NCI-H2196 treated with DMSO at 0.1 percent for 48 hours (cell line): ENCODE measurements around the gene SPSB2.
"Not testable (repeated sequence)": the region's sequence is repeated elsewhere in the genome, so short reads cannot be mapped to it uniquely, and the experiment has no call there.

Source experiments
- DNase-seq: peaks from one replicate; lab custom pipeline; 2025; ENCODE audit not compliant: unreplicated experiment; lab: John Stamatoyannopoulos, UW

SPSB2 gene

DNA sequence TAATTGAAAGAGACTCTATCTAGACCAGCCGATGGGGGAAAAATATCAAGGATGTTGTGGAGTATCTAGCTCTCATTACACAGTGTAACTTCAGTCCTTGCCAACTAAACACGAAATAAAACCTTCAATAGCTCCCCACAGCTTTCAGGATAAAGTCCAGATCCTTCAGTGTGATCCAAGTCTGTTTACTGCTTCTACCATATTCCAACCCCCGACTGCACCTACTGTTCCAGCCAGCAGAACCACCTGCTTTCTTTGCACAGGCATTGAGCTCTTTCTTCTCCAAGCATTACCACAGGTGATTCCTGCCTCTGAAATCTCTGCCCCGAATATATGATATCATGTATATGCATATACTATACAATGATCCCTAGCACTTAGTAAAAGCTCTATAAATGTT, 29.3 kb upstream of the SPSB2 start:
- no peak for DNase-seq

DNA sequence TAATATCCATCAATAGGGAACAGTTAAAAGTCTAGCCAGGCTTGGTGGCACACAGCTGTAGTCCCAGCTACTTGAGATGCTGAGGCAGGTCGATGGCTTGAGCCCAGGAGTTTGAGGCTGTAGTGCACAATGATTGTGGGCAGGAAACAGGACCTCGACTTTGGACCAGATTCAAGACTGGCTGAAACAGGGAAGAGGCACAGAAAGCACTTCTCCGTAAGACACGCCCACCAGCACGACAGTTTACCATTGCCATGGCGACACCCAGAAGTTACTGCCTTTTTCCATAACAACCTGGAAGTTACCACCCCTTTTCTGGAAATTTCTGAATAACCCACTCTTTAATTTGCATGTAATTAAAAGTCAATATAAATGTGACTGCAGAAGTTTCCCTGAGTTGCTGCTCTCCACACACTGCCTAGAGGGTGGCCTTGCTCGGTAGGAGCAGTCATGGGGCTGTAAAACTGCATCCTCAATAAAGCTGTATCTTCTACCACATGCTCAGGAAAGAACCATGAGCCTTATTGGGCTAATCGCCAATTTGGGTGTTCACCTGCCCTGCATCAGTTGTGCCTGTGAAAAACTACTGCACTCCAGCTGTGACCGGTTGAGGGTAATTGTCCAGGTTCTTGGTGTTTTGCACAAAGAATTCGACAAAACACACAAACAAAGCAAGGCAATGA, 26.9 kb upstream of the SPSB2 start:
- peak; percentile 38 for DNase-seq

DNA sequence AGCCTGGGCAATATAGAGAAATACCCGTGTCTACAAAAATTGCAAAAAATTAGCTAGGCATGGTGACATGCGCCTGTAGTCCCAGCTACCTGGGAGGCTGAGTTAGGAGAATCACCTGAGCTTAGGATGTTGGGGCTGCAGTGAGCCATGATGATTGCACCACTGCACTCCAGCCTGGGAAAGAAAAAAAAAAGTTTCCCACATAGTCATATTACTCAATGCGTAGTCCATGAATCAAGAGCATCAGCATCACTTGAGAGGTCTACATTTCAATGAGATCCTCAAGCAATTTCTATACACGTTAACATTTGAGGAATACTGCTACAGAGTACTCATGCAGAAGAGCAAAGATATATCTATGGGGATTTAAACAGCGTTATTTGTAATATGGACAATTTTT, 26.3 kb upstream of the SPSB2 start:
- DNase-seq, result no peak

DNA sequence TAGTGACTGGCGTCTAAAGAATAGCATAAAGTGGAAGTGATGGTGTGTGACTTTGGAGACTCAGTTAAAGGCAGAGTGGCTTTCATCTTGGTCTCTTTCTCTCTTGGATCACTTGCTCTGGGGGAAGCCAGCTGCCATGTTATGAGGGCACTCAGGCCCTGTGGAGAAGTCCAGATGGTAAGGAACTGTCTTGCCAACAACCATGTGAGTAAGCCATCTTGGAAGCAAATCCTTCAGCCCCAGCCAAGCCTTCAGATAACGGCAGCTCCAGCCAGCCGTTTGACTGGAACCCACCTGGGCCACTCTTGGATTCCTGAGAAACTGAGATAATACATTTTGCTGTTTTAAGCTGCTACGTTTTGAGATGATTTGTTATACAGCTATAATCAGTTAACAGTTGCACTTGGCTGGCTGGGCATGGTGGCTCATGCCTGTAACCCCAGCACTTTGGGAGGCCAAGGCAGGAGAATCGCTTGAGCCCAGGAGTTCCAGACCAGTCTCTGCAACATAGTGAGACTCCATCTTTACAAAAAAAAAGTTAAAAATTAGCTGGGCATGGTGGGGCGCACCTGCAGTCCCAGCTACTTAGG, 23.8 kb upstream of the SPSB2 start:
- no peak for DNase-seq

DNA sequence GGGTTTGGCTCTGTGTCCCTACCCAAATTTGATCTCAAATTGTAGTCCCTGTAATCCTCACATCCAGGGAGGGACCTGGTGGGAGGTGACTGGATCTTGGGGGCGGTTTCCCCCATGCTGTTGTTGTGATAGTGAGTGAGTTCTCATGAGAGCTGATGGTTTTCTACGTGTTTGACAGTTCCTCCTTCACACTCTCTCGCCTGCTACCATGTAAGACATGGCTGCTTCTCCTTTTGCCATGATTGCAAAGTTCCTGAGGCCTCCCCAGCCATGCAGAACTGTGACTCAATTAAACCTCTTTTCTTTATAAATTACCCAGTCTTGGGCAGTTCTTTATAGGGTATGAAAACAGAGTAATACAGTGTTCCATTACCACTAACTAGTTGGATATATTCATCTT, 21.2 kb upstream of the SPSB2 start:
- no peak for DNase-seq

DNA sequence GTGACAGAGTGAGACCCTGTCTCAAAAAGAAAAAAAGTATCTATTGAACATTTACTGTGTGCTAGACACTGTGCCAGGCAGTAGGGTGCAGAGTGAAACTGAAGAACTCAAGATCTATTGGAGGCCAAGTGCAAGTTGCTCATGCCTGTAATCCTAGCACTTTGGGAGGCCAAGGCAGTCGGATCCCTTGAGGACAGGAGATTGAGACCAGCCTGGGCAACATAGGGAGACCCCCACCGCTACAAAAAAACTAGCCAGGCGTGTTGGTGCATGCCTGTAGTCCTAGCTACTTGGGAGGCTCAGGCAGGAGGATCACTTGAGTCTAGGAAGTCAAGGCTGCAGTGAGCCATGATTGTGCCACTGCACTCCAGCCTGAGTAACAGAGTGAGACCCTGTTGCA, 19.6 kb upstream of the SPSB2 start:
- DNase-seq, result not testable (repeated sequence)

DNA sequence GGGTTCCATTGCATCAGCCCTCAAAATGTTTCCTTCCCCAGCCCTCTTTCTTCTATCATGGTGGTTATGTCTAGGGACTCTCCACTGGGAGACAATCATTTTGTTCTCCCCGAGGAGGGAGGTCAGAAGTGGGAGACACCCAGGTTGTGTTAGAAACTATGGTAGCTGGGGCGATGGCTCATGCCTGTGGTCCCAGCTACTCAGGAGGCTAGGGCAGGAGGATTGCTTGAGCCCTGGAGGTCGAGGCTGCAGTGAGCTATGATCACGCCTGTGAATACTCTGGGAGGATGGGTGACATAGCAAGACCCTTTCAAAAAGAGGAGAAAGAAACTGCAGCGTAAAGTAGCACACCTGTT, 18.5 kb upstream of the SPSB2 start:
- DNase-seq, result no peak

DNA sequence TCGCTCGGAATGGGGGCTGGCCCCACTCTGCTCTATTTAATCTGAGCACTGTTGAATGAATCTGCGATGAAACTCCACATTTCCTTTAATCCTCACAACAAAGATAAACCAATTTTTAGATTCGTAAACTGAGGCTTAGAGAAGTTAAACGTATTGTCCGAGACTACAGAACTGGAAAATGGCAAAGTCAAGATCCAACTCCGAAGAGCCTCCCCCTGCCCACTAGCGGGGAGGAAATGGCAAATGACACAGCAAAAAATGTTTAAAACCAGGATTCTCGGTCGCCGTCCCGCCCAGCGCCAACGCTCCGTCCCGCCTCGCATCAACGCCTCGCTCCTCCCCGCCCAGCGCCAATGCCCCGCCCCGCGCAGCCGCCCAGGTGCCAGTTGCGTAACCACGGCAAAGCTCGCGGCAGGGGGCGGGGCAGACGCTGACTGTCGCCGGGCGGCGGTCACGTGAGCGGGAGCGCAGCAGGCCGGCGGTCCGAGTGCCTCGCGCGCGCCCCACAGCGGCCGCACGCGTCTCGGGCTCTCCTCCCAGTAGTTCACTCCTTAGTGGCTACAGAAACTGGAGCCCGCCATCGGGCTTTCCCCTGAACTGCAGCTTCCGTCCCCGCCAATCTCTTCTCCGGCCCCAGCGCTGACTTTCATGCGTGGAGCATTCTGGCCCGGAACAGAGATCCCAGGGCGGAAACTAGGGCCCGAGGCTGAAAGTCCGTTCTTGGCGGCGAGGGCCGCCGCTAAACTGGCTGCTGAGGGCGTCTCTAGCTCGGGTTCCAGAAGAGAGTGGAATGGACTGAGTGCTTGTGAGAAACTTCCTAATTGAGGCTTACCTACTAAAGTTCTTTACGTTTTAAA, 17.9 kb upstream of the SPSB2 start:
- DNase-seq, result peak; percentile 55

DNA sequence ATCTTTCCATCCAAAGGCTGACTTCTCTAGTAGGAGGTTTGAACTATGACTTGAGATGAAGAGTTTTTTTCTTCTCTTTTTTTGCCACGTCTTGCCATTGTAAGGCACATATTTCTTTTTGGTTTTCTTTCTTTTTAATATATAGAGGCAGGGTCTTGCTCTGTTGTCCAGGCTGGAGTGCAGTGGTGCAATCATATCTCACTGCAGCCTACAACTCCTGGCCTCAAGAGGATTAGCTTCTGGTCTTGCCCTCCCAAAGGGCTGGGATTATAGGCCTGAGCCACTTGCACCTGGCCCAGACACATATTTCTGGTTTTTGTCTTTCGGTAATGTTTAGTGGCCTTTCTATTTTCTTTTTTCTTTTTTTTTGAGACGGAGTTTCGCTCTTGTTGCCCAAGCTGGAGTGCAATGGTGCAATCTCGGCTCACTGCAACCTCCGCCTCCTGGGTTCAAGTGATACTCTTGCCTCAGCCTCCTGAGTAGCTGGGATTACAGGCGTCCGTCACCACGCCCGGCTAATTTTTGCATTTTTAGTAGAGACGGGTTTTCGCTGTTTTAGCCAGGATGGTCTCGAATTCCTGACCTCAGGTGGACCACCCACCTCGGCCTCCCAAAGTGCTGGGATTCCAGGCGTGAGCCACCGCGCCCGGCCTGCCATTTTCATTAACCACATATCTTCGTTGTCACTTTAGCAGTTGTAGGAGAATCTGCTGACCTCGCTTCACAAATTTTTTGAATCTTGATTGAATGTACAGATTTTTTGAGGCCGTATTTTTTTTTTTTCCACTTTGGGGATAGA, 16.9 kb upstream of the SPSB2 start:
- DNase-seq, result not testable (repeated sequence)

DNA sequence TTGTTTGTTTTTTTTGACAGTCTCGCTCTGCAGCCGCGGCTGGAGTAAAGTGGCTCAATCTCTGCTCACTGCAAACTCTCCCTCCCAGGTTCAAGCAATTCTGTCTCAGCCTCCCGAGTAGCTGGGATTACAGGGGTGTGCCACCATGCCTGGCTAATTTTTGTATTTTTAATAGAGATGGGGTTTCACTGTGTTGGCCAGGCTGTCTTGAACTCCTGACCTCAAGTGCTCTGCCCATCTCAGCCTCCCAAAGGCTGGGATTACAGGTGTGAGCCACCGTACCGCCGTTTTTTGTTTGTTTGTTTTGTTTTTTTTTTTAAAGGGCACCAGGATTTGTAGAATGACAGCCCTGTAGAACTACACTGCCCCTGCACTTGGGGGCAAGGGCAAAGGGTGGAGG, 15.7 kb upstream of the SPSB2 start:
- DNase-seq, result not testable (repeated sequence)

DNA sequence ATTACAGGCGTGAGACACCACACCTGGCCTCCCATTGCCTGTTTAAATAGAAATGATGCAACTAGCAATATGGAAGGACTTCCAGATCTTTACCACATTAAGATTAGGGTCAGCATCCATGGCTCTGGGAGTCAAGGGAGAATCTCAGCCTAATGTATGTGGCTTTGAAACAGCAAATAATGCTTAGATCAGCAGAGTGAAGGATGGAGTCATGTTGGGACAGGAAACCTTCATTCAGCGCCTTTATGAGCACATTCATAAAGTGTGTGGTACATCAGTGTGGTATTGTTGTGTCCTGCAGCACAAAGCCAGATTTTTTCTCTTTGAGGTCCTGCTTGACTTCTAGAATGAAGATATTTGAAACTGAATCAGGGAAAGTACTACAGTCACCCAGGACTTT, 15.3 kb upstream of the SPSB2 start:
- DNase-seq, result no peak

DNA sequence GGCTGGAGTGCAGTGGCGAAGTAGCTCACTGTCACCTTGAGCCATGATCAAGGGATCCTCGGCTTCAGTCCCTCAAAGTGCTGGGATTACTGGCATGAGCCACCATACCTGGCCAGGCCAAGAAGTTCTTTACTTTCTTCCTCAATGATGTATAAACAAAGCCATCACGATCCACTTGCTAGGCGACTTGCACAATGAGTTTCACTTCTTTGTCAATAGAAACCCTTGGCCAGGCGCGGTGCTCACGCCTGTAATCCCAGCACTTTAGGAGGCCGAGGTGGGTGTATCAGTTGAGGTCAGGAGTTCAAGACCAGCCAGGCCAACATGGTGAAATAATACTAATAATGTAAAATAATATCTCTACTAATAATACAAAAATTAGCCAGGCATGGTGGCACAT, 14.4 kb upstream of the SPSB2 start:
- no peak for DNase-seq

DNA sequence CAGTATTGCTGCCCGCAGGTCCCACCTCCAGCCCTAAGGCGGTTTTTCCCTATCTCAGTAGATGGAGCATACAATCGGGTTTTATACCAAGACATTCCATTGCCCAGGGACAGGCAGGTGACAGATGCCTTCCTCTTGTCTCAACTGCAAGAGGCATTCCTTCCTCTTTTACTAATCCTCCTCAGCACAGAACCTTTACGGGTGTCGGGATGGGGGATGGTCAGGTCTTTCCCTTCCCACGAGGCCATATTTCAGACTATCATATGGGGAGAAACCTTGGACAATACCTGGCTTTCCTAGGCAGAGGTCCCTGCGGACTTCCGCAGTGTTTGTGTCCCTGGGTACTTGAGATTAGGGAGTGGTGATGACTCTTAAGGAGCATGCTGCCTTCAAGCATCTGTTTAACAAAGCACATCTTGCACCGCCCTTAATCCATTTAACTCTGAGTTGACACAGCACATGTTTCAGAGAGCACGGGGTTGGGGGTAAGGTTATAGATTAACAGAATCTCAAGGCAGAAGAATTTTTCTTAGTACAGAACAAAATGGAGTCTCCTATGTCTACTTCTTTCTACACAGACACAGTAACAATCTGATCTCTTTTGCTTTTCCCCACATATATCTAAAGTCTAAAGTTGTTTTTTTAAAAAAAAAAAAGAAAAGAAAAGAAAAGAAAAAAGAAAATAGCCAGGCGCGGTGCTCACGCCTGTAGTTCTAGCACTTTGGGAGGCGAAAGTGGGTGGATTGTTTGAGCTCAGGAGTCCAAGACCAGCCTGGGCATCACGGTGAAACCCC, 13.3 kb upstream of the SPSB2 start:
- DNase-seq, result not testable (repeated sequence)

DNA sequence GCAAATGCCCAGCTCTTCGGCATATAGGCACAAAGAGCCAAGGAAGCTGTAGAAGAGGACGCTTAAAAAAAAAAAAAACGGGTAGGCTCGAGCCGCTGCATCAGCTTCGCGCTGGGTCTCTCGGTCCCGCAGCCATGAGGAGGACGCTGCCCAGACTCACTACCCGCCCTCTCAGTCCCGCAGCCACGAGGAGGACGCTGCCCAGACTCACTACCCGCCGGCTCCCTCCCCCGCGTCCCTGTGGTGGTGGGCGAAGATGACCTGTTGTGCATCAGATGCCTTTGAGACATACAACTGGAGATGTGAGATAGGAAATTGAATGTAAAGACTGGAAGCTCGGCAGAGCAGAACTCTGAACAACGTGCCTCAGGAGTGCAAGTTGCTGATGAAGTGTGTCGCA, 11.4 kb upstream of the SPSB2 start:
- no peak for DNase-seq

DNA sequence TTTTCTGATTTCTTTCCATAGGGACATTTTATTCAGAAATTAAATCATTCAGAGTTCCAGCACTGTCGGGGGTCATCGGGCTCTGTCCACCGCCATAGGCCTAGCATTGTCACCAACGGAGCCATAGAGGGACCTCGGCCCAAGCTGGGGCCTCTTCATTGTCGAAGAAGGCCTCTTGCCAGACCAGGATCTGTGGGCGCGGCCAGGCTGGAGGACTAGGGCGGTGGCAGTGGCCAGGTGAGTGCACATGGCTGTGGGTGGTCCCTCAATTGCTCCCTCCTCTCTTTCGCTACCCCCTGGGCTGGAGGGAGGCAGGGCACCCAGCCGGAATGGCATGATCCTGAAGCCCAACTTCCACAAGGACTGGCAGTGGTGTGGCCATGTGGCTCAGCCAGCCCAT, 10.6 kb upstream of the SPSB2 start:
- DNase-seq, result no peak

DNA sequence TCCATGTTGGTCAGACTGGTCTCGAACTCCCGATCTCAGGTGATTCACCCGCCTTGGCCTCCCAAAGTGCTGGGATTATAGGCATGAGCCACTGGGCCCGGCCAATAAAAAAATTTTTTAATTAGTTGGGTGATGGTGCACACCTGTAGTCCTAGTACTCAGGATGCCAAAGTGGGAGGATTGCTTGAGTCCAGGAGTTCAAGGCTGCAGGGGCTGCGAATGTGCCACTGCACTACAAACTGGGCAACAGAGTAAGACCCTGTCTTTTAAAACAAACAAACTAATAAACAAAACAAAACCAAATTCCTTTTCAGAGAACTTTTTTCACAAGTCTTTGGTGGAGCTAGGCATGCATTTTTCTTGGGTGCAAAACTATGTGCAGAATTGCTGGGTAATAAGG, 10.1 kb upstream of the SPSB2 start:
- DNase-seq, result no peak

DNA sequence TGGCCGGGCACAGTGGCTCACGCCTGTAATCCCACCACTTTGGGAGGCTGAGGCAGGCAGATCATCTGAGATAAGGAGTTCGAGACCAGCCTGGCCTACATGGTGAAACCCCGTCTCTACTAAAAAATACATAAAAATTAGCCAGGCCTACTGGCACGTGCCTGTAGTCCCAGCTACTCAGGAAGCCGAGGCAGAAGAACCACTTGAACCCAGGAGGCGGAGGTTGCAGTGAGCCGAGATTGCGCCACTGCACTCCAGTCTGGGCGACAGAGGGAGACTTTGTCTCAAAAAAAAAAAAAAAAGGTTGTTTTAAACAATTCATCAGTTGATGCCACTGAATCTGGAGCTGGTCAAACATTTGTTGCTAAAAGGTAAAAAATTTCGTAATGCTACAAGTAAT, 6.7 kb upstream of the SPSB2 start:
- DNase-seq, result not testable (repeated sequence)

DNA sequence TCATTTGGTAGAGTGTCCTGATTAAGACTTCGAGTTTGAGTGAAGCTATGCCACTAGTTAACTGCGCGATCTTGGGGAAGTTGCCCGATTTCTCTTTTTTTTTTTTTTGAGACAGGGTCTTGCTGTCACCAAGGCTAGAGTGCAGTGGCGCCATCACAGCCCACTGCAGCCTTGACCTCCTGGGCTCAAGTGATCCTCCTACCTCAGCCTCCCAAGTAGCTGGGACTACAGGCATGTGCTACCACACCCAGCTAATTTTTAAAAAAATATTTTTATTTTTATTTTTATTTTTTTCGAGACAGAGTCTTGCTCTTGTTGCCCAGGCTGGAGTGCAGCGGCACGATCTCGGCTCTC, 889 bp upstream of the SPSB2 start:
- DNase-seq, result not testable (repeated sequence)

DNA sequence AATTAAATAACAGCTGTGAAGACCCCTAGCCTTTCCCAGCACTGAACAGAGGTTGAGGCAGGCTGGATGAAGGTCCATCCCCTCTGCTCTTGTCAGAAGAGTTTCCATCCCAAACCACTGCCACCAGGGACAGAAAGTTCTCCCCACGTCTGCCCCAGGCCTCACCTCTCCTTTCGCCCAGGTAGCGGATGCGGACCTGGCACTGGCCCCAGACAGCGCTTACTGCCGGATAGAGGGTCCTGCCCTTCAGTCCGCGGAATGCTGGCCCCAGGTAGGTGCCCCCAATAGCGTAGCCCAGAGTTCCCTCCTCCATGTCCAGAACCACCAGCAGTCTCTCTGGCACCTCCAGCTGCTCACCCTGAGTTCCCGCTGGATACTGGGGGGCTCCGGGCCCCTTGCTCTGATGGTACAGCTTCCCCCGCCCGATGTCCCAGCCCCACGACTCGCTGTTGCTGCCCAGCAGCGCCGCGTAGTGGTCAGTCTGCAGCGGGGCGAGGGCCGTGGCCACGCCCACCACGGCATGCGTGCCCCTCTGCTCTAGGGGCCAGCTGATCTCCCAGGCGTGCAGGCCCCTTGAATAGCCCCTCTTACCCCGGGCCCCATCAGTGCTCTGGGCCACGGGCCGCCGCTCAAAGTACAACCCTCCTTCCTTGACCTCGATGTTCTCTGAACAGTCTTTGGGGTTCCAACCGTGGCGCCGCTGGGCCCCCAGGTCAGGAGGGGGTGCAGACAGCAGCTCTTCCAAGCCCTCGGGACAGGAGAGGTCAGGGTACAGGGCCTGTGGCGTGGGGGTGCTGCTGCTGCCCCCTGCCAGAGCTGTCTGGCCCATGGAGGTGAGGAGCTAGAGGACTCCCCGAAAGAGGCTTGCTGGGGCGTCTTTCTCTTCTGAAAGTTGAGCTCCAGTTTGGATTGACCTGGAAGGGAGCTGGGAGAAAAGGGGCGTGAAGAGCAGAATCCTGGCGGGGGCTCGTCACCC, 742 bp downstream of the SPSB2 start:
- DNase-seq, result peak; percentile 4
